HG03378 (cell line): ENCODE measurements around the gene IQSEC2.
A peak's percentile ranks its signal among the peaks of the same experiment; 100 is the strongest.

Experiments
- ATAC-seq: cut with Tn5 transposase; IDR thresholded peaks from one replicate; pipeline ENCODE4 v1.9.1; 2021; ENCODE audit warnings: mild to moderate bottlenecking, moderate library complexity; ENCODE audit not compliant: unreplicated experiment

IQSEC2 gene

GRCh38 chrX:53247928-53248327 is 33.5 kb downstream of the IQSEC2 start:
- no peak for ATAC-seq

- no peak for ATAC-seq
These were observed 35.2 kb downstream of the IQSEC2 start for GRCh38 chrX:53246231-53246630.

GRCh38 chrX:53244610-53245009 is 36.8 kb downstream of the IQSEC2 start:
- ATAC-seq = no peak

- no peak for ATAC-seq
These were observed 39.1 kb downstream of the IQSEC2 start for GRCh38 chrX:53242310-53242709.

- no peak for ATAC-seq
These were observed 39.8 kb downstream of the IQSEC2 start for GRCh38 chrX:53241558-53241957.

- ATAC-seq = no peak
These were observed 41.9 kb downstream of the IQSEC2 start for GRCh38 chrX:53239474-53239873.

- ATAC-seq = no peak
These were observed 44.3 kb downstream of the IQSEC2 start for GRCh38 chrX:53237056-53237455.

- ATAC-seq = no peak
These were observed 45.2 kb downstream of the IQSEC2 start for GRCh38 chrX:53236025-53236679.

GRCh38 chrX:53235566-53235965 is 45.8 kb downstream of the IQSEC2 start:
- no peak for ATAC-seq

- ATAC-seq = no peak
These were observed 46.9 kb downstream of the IQSEC2 start for GRCh38 chrX:53234484-53234883.

GRCh38 chrX:53233536-53233935 is 47.8 kb downstream of the IQSEC2 start:
- no peak for ATAC-seq

- no peak for ATAC-seq
These were observed 51.3 kb downstream of the IQSEC2 start for GRCh38 chrX:53230116-53230515.

- ATAC-seq = no peak
These were observed 54.1 kb downstream of the IQSEC2 start for GRCh38 chrX:53227224-53227765.

- ATAC-seq = peak; percentile 69
These were observed 56.3 kb downstream of the IQSEC2 start, which contains the start of gene KDM5C for GRCh38 chrX:53224860-53225797. Gene KDM5C, minus strand, starts transcription at chrX:53225207. Its CDS starts 318 bp downstream, at chrX:53224889.

GRCh38 chrX:53223955-53224859 is 57.2 kb downstream of the IQSEC2 start:
- no peak for ATAC-seq

- no peak for ATAC-seq
These were observed 58.2 kb downstream of the IQSEC2 start for GRCh38 chrX:53223068-53223693.
